ENCODE data around the gene IRF8.
A peak's percentile ranks its signal among the peaks of the same experiment; 100 is the strongest.

The IRF8 gene

DNA sequence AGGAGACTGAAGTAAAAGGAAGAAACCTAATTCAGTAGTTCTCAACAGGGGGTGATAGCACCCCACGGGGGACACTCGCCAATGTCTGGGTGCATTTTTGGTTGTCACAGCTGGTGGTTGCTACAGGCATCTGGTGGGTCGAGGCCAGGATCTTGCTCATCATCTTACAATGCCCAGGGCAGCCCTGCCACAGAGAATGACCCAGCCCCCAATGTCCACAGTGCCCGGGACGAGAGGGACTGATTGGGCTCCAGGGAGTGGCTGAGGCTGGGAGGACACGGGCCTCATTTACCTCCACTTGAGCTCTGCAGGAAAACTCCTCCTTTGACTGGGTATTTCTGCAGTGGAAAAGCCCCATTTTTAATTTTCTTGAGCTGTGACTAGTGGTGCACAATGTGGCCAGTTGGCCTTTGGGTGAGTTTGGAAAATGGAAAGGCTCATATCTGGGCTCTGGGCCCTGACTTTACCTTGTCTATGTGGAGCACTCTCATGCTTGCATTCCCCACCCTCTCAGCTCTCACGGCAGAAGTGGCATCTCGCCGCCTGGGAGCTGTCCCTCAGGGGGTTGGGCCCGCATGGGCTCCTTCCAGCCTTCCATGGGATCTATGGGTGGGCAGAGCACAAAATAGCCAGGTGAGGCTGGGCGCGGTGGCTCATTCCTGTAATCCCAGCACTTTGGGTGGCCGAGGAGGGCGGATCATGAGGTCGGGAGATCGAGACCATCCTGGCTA lies 37.7 kb upstream of the IRF8 start:
- TF ChIP-seq, protein P1, sequence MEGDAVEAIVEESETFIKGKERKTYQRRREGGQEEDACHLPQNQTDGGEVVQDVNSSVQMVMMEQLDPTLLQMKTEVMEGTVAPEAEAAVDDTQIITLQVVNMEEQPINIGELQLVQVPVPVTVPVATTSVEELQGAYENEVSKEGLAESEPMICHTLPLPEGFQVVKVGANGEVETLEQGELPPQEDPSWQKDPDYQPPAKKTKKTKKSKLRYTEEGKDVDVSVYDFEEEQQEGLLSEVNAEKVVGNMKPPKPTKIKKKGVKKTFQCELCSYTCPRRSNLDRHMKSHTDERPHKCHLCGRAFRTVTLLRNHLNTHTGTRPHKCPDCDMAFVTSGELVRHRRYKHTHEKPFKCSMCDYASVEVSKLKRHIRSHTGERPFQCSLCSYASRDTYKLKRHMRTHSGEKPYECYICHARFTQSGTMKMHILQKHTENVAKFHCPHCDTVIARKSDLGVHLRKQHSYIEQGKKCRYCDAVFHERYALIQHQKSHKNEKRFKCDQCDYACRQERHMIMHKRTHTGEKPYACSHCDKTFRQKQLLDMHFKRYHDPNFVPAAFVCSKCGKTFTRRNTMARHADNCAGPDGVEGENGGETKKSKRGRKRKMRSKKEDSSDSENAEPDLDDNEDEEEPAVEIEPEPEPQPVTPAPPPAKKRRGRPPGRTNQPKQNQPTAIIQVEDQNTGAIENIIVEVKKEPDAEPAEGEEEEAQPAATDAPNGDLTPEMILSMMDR (conservative IDR thresholded peaks at IDR 0.05; ENCODE audit: low read length) = no peak
- no peak for DNase-seq (ENCODE audit: low read depth)
- H3K4me3 ChIP-seq (ENCODE audit: low read length) = no peak overlapping the region

- no peak for DNase-seq (ENCODE audit: low read depth)
- TF ChIP-seq, protein P1 (conservative IDR thresholded peaks at IDR 0.05; ENCODE audit: low read length) = no peak
- H3K4me3 ChIP-seq (ENCODE audit: low read length) = no peak overlapping the region
Measured at GRCh38 chr16:85862476-85863383, 36.2 kb upstream of the IRF8 start.

DNA sequence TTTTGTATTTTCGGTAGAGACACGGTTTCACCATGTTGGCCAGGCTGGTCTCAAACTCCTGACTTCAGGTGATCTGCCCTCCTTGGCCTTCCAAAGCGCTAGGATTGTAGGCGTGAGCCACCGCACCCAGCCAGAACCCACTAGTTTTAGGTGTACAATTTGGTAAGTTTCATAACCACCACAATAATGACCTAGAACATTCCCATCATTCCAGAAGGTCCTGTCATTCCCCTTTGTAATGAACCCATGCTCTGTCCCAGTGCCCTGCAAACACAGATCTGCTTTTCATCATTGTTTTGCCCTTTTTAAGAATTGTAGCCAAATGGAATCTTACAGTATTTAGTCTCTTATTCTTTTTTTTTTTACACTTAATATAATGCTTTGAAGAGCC lies 35.6 kb upstream of the IRF8 start:
- no peak overlapping the region for H3K4me3 ChIP-seq (ENCODE audit: low read length)
- DNase-seq (ENCODE audit: low read depth) = peak; percentile 38
- TF ChIP-seq, protein P1 (conservative IDR thresholded peaks at IDR 0.05; ENCODE audit: low read length) = no peak

DNA sequence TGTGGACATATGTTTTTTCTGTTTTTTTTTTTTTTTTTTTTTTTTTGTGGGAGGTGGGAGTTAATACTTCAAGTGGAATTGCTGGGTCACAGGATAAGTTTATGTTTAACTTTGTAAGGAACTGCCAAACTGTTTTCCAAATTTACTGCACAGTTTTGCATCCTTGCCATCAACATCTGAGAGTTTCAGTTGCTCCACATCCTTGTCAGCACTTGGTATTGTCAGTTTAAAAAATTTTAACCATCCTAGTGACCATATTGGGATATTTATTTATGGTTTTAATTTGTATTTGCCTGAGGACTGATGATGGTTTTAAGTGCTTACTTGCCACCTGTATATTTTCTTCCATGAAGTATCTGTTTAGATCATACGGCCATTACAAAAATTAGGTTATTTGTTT lies 34.0 kb upstream of the IRF8 start:
- TF ChIP-seq, protein P1 (conservative IDR thresholded peaks at IDR 0.05; ENCODE audit: low read length) = no peak
- no peak for DNase-seq (ENCODE audit: low read depth)
- no peak overlapping the region for H3K4me3 ChIP-seq (ENCODE audit: low read length)

- TF ChIP-seq, protein P1 (conservative IDR thresholded peaks at IDR 0.05; ENCODE audit: low read length) = no peak
- H3K4me3 ChIP-seq (ENCODE audit: low read length) = no peak overlapping the region
- no peak for DNase-seq (ENCODE audit: low read depth)
Measured at GRCh38 chr16:85867189-85867588, 31.8 kb upstream of the IRF8 start.

GRCh38 chr16:85868495-85868894 lies 30.5 kb upstream of the IRF8 start:
- no peak overlapping the region for H3K4me3 ChIP-seq (ENCODE audit: low read length)
- TF ChIP-seq, protein P1 (conservative IDR thresholded peaks at IDR 0.05; ENCODE audit: low read length) = no peak
- DNase-seq (ENCODE audit: low read depth) = no peak

Measured in AG10803 (cell line).